Right ventricle myocardium inferior (tissue), 1 donor: Measurements from ENCODE around the gene ZBTB7C. TPM values are rescaled to one million over a fixed set of nuclear protein-coding genes. Genes with fewer than 3 reads are reported as not detected.
A peak's percentile ranks its signal among the peaks of the same experiment; 100 is the strongest.

Experiments used
- ATAC-seq: fragments of 200-7000 bp; cut with Tn5 transposase; one replicate; pipeline ENCODE4 v1.9.1; 2020; ENCODE audit warnings: mild to moderate bottlenecking, moderate library complexity
- DNase-seq: peaks from one replicate; pipeline ENCODE4 v3.0.0; 2021; ENCODE audit errors: missing footprints
- intact Hi-C: fragments of 100-400 bp; cut with DNase I; formaldehyde crosslinking; loops from one replicate; pipeline ENCODE4 v1.11.0; 2022
- total RNA-seq: library from RNA; stranded (reverse); fragmentation: NEBNext Ultra II Directional; extraction: Animal tissue kit (Norgen Biotek cat#: 25700); gene quantifications from one replicate; pipeline ENCODE4 v1.2.1, GENCODE V29; 2021
- donor health status: DM: no; HTN: yes; CAD: no; lungs with severe emphysema.

Gene ZBTB7C
- total RNA-seq, 1 donor from 2014 or later, result 3.2 TPM

DNA sequence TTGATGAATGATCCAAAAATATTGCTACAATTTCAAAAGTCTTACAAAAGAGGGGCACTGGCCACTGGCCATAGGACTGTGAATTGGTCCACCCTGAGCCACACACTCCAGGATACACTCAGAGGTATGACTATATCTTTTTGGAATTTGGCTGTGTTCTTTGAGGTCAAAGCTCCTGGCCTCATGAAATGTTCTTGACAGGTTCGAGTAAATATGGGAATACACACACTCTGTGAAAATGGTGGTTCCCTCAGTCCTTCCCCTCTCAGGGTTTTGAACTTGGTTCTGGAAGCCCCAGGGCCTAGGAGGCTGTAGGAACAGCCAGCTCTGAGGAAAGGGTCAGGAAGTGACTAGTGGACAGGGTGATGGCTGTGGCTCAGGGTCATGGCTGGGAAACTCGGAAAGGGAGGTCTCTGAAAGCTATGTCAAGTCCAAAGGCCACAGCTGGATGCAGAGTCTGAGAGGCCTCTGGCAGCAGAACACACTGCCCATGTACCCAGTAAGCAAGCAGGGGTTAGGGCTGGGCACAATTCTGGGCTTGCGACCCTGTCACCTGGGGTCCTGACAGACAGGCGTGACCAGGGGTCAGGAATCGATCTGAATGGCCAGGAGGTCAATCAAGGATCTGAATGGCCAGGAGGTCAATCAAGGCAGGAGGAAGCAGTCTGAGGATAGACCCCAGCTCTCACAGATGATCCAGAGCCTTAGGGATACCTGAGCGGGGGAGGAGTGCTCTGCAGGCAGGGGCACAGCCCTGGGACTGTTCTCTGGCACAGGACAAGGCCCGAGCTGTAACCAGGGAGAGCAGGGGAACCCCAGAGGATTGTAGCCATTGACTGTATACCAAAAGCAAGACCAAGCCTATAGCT, 255.3 kb downstream of the ZBTB7C start:
- DNase-seq (no peak), ATAC-seq (peak; percentile 20)
- intact Hi-C loops, result no loop called here

DNA sequence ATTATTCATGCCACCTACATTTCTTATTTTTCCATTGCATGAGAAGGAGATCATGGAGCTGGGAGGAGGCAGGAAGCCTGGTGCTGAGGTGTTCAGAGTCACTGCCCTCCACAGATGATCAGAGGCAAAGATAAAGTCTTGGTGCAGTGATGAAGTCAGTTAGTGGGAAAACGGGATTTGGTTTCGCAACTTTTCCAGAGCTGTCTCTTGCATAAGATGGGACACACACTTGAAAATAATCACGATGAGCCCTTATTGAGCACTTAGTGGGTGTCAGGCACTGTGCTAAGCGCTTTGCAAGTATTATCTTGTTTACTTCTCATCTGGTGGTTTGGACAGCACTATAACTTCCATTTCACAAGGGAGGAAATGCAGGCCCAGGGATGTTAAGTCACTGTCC, 256.6 kb downstream of the ZBTB7C start:
- ATAC-seq, result peak; percentile 40
- DNase-seq, result no peak
- intact Hi-C loops, result no loop called here

DNA sequence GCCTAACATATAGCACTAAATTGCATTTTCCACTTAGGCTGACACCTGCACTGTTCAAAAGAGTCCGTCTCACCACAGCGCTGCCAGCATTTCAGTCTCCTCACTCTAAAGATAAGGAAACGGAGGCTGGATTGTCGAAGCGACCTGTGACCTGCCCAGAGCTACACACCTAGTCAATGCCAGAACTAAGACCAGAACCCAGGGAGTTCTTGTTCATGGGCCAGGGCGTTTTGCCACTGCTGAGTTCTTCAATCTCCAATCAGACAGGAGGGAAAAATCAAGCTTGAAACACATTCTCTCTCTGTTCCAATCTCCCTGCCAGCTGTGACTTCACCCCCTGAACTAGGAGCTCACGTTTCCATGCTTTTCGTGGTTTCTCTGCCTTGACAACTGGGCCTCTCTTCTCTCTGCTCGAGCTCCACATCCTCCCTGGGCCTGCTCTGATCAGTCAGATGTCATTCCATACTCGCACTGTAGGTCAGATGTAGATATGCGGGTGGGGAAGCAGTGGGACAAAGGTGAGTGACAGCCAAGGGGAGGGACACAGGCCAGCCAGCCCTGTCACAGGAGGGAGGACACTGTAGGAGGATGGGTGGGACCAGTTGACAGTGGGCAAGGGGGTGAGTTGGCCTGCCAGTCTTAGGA, 257.6 kb downstream of the ZBTB7C start:
- intact Hi-C loops, result no loop called here
- no peak for DNase-seq
- no peak for ATAC-seq

DNA sequence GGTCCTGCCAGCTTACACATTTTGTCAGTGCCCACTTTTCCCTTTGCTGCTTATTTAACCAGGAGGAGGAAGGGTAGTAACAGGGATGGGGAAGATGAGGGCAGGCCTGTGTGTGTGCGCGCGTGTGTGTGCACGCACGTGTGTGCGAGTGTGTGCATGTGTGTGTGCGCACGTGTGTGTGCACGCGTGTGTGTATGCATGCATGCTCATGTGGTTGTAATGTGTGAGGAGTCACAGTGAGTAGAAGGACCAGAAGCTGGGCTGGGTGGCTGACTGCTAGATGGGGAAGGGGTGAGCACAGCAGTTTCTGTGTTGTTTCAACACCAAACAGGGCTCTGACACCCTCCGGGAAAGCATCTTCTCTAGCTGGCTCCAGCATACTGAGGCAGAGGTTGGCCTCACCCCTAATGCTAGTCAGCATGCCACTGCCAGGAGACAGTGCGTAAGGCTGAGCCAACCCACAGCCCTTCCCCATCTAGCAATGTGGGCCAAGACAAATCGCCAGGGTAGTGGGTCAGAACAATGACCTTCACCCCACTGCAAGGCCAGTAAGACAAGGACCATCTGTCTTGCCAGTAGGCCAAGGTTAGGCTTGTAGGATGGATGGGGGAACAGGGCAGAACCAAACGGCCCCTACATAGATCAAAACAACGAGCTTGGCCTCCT, 260.0 kb downstream of the ZBTB7C start:
- intact Hi-C loops, result no loop called here
- DNase-seq (no peak), ATAC-seq (no peak)

DNA sequence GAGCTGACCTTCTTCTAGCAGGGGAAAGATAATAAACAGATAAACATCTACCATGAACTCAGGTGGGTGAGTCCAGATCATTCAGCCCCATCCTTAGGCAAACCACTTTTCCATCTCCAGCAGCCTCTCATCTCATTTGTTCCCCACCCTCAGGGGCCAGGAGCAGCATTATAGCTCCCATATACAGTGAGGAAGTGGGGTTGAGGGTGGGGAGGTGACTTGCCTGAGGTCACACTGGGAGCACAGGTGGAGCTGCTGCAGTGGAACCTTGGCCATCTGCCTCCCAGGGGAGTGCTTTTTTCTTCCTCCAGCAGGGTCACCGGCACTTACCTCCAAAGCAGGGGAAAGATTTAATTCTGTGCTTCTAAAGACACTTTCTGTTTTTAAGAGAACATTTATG, 266.2 kb downstream of the ZBTB7C start:
- intact Hi-C loops, result no loop called here

DNA sequence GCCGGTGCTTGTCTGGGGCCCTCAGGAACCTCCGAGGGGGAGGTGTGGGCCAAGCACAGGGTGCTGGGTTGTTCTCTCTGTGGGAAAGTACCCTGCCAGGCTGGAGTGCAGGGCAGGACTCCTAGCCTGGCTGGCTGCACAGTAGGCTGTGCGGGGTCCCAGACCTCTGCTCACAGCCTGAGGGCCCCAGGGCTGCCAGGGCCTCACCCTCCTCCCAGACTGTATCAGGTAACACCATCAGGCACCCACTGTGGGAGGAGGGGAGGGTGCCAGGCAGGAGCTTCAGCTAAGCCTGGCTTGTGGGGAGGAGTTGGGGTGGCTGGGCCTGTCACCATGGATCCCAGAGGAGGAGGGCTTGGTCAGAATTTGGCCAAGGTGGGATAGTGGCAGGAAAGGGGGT, 266.8 kb downstream of the ZBTB7C start:
- intact Hi-C loops, result no loop called here
- ATAC-seq (no peak), DNase-seq (no peak)

More for the DNA sequence above, 266.2 kb downstream of the ZBTB7C start:
- DNase-seq (no peak), ATAC-seq (no peak)

DNA sequence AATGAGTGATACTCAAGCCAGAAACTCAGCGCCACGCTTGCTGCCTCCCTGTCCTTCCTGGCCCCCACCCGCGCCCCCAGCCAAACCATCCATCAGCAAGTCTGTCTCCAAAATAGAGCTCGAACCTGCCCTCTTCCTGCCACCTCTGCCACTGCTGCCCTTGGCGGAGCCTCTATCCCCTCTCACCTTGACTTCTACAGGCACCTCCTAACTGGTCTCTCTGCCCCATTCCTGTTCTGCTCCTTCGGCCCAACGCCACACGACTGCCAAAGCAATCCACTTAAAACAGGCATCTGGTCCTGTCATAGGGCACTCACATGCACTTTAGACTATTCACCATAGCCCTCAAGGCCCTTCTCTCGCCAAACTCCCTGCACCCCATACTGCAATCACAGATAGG, 268.5 kb downstream of the ZBTB7C start:
- DNase-seq (no peak), ATAC-seq (peak; percentile 33)
- intact Hi-C loops, result no loop called here

DNA sequence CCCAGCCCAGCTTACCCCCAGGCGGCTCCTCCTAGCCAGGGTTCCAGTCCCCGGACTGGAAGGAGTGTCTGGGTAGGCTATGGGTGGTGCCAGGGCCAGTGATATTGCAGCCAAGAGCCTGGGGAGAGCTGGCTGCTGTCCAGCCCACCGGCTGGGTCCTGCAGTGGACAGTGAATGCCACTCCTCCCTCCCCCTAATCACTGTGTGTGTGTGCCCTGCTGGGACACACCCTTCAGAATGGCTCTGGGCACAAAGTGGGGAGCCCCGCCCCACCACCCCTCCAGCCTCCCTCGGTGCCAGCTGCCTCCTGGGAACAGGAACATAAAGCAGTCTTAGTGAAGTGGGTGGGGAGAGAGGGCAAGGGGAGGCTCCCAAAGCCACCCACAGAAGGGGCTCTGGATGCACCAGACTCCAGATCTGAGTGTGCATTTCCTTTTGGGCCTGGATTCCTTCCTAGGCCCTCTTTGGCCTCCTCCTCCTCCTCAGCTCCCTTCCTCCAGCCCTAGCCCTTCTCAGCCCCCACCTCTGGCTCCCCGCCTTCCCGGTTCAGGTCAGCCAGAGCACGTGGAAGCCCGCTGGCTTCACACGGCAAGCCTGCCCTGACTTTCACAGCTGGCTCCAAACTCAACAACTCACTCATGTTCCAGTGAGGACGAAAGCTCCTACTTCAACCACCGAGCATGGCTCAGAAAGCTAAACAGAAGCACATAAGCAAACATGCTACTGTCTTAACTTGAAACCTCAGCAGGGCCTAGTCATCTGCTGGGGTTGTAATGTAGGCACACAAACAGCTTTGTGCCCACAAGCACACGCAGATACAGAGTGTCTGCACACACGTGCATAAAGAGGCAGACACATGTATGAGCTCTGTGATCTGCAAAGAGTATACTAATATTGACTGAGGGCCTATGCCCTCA, 269.5 kb downstream of the ZBTB7C start:
- intact Hi-C loops, result loop anchor here (5.0 kb wide), 1 partner anchor 78 kb away; no protein-coding TSS in a partner anchor
- DNase-seq (peak; percentile 77), ATAC-seq (peak; percentile 79)

DNA sequence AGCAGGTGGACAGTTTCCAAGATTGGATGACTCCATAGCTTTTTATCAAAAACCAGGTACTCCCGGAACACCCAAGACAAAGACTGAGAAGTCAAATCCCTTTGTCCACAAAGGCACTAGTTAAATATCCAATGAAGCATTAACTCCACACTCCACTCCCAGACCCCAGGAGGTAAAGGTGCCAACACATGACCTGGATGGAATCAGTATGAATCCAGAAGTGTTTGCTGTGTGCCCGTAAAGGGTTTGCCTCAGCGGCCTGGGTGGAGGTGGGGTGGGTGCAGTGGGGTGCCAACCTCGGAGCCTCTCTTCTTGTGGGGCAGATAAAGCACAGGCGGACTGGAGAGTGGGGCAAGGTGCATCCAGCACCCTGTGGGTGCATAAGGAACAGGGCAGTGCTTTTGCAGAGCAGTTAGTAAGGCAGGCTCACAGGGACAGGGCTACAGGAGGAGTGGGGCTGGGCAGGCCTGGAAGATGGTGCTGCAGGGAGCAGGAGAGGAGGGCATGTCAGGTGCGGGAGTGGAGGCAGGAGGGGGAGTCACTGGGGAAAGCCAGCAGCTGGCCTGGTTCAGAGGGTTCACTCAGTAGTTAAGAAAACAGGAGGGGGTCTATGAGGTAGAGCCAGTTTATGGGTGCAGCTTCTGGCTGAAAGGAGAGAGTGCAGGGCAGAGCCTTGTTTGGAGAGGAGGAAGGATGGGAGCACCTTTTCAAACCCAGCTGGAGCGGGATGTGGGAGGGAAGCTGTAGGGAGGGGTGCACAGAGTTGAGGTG, 270.3 kb downstream of the ZBTB7C start:
- no peak for ATAC-seq
- DNase-seq, result no peak
- intact Hi-C loops, result loop anchor here (5.0 kb wide), 1 partner anchor 78 kb away; no protein-coding TSS in a partner anchor

DNA sequence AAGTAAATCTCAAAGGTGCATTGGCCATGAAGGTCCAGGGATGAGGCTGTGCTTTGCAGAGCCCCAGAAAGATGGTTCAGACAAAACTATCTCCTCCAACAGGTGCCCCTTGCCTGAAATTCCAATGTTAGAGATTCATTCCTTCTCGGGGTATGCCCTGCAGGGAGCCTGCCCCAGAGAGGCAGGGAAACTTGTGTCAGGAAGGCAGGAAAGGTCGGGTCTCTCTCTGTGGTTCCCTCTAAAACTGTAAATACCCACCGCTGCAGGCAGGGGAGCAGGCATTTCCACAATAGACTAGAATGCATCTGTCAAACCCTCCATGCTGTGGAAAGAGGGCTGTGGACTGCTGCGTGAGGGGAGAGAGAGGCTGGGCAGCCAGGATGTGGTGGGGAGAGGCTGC, 271.0 kb downstream of the ZBTB7C start:
- no peak for ATAC-seq
- DNase-seq, result no peak
- intact Hi-C loops, result loop anchor here (5.0 kb wide), 1 partner anchor 79 kb away; no protein-coding TSS in a partner anchor

DNA sequence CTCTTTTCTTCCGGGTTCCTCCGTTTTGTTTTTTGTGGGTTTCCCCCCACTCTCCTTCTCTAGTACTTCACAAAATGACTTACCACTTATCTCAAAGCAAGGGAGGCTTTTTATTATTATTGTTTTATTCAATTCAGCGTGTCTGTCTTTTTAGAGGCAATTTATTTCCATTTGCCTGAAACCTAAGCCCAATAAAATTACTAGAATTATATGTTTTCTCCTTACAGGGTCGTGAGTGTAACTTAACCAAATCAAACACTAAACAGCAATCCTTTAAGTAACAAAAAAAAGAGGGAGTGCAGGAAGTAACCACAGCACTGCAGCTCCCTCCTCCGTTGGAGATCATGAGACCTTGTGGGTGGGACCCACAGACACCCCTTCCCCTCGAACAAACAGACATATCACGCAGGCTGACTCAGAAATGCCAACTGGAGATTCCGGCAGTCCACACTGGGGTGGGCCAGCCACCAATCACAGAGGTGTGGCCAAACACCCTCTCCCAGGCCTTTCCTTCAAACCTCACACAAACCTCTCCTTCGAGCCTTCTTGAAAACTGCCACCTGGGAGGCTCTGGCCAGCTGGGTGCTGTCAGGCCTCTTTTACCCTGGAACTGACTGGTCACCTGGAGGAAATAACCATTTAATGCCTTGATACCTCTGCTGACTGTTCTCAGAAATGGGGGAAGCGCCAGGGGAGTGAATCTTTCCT, 271.7 kb downstream of the ZBTB7C start:
- intact Hi-C loops, result loop anchor here (5.0 kb wide), 1 partner anchor 80 kb away; no protein-coding TSS in a partner anchor
- no peak for ATAC-seq
- no peak for DNase-seq

DNA sequence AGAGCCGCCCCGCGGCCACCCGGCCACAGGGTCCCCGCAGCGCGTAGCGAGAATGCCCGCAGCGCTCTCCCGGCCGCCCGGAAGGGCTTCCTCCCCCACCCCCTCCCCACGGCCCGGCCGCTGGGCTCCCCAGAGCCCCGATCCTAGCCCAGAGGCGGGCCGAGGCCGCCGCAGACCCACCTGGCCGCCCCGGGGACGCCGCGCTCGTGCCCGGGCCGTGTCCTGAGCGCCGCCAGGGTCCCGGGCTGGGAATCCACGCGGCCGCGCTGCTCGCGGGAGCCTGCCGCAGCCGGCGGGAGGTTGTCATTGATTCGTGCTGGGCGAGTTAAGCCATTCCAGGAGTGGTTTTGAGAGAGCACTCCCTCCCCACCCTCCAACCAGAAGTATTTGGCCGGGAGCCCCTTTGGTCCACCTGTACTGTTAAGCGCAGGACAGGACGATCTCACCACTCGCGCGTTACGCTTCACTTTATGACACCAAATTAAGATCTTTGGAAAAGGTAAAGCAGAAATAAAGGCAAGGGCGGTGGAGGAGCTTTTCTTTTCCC, 272.3 kb downstream of the ZBTB7C start:
- intact Hi-C loops, result loop anchor here (5.0 kb wide), 1 partner anchor 80 kb away; no protein-coding TSS in a partner anchor
- DNase-seq (no peak), ATAC-seq (peak; percentile 16)

DNA sequence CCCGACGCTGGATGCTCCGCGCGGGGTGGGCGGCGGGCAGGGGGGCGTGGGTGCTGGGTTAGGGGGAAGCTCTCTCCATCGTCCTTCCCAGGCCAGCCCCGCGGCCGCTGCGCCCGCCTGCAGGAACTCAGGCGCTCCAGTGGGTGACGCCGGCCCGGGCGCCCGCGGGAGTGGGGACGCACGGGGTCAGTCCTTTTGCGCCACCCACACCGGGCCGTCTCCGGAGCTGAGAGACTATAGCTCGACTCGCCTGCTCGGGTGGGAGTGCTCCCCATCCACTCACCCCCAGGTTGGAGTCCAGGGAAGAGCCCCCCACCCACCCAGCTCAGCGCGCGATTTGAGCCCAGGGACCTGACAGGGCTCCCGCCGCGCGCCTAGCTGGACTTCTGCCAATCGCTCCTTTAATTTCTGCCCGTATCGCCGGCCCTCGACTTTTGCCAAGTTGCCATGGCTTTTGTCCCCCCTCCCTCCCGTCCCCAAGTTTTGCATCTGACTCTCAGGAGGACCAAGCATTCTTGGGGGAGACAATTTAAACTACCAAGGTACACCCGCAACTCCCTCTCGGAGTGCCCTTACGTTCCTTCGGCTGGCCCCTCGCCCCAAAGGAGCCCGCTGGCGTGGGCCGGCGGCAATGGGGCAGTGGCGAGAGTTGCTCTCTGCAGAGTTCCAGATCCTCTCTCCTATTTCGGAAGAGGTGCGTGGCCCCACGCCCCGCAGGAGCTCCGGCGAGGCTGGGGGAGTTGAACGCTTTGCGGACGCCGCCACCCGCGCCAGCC, 272.9 kb downstream of the ZBTB7C start:
- intact Hi-C loops, result loop anchor here (5.0 kb wide), 1 partner anchor 81 kb away; no protein-coding TSS in a partner anchor
- ATAC-seq, result peak; percentile 29

DNA sequence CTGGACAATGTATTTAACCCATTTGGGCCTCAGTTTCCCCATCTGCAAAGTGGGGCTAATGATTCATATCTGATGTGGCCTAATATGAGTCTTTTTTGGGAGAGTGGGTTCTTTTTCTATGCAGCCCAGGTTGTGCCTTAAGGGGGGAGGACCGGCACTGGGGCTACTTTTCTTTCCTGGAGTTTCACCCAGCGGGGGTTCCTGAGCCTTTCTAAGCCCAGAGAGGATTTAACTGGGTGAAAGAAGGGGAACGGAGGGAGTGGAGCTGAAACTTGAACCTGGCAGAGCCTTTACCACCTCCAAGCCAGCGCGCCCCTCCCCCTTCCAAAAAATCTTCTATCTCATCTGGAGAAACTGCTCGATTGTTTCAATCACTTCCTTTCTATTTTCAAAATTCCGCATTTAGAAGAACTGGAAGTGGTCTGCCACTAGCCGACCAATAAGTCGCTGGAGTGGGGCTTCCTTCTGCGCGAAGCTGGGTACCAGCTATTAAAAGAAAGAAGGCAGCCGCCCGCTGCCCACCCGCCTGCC, 273.7 kb downstream of the ZBTB7C start:
- DNase-seq (no peak), ATAC-seq (no peak)
- intact Hi-C loops, result loop anchor here (5.0 kb wide), 1 partner anchor 82 kb away; no protein-coding TSS in a partner anchor

More for the DNA sequence above, 272.9 kb downstream of the ZBTB7C start:
- no peak for DNase-seq

DNA sequence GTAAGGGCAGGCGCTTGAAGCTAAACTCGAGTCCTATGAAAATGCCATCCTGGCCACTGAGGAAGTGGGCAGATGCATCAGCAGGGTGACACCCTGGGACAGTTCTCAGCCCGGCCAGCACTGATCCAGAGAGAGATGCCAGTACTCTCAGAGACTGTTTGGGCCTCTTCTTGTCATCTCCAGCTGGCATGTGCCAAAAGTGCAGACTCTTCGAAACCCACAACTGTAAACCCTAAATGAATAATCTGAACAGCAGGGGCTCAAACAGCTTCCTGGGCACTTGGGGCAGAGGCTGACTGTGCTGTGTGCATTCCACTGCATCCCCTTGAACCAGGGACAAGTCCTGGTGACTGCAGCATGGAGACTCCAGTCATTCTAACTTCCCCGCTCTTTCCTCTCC, 274.6 kb downstream of the ZBTB7C start:
- ATAC-seq (no peak), DNase-seq (no peak)
- intact Hi-C loops, result loop anchor here (5.0 kb wide), 1 partner anchor 83 kb away; no protein-coding TSS in a partner anchor
